Psoas muscle (tissue), 8 donors: ENCODE data around the gene KCNMA1. TPM values are rescaled to one million over a fixed set of nuclear protein-coding genes. Genes with fewer than 3 reads are reported as not detected.

Experiments used
- ATAC-seq, 4 donors: fragments of 200-7000 bp; cut with Tn5 transposase; one replicate each; pipeline ENCODE4 v1.9.1; 2020; ENCODE audit warnings: moderate library complexity in 3 of 4, mild to moderate bottlenecking in 2 of 4
- DNase-seq, 2 donors: peaks; one replicate each; pipeline ENCODE4 v3.0.0-alpha.2; 2020
- H3K27ac ChIP-seq: fragments of 200-600 bp; one replicate; pipeline ENCODE4 v1.8.0; 2022
- H3K27me3 ChIP-seq, 3 donors: fragments of 200-600 bp in 1 of 3; one replicate each; pipeline versions ENCODE4 v1.6.1 to v1.8.0; 2013 to 2022; ENCODE audit warnings: low read length in 2 of 3, mild to moderate bottlenecking in 2 of 3, moderate library complexity in 1 of 3; ENCODE audit not compliant: insufficient read depth in 3 of 3
- H3K36me3 ChIP-seq, 2 donors: fragments of 200-600 bp in 1 of 2; one replicate each; pipeline versions ENCODE4 v1.6.1 to v1.8.0; 2013 to 2022; ENCODE audit warnings: low read depth in 1 of 2, mild to moderate bottlenecking in 1 of 2, moderate library complexity in 1 of 2; ENCODE audit not compliant: insufficient read depth in 1 of 2
- H3K4me1 ChIP-seq: fragments of 200-600 bp; one replicate; pipeline ENCODE4 v1.8.0; 2022
- H3K4me3 ChIP-seq: fragments of 200-600 bp; one replicate; pipeline ENCODE4 v1.8.0; 2022; ENCODE audit warnings: mild to moderate bottlenecking
- H3K9me3 ChIP-seq: fragments of 200-600 bp; one replicate; pipeline ENCODE4 v1.8.0; 2022
- CTCF ChIP-seq: fragments of 200-600 bp; IDR thresholded peaks from one replicate; pipeline ENCODE4 v1.8.0; 2022; ENCODE audit warnings: antibody characterized with exemption
- WGBS, 3 donors: extraction: QIAGEN DNeasy Blood & Tissue Kit; methylation state at CpG; one replicate each; pipeline versions ENCODE4 v1.1.6 to v1.1.7; 2013; 5-methylcytosine and 5-hydroxymethylcytosine counted together
- intact Hi-C, 2 donors: fragments of 100-400 bp; cut with DNase I; formaldehyde crosslinking; loops; one replicate each; pipeline versions ENCODE4 v1.11.0 to v1.14.2; 2022
- polyA plus RNA-seq, 3 donors: library from polyadenylated mRNA; stranded (reverse); fragments of 200-250 nt; gene quantifications; one replicate each; pipeline ENCODE4 v1.2.3, GENCODE V29; 2013
- total RNA-seq, 4 donors: library from RNA; stranded (reverse); fragmentation: NEBNext Ultra II Directional in 2 of 4; extraction: Animal tissue kit (Norgen Biotek cat#: 25700) in 2 of 4; gene quantifications; one replicate each; pipeline versions ENCODE4 v1.2.1 to v1.2.4, GENCODE V29; 2021 to 2023
- donor health status: healthy with polysubstance abuse.
- donor health status: DM: no; HTN: no; CAD: no; lungs with moderate emphysema.
- donor health status: Bipolar disorder and iron deficiency.
- donor health status: healthy.
- donor health status: DM: yes; HTN: yes; CAD: no.
- donor health status: DM: no; HTN: no; CAD: no.
- donor health status: DM: no; HTN: no; CAD: no.
- donor health status: DM: yes; HTN: yes; CAD: no.

Gene KCNMA1
- total and polyA plus RNA-seq, 7 donors: 7.9 to 53.0 (median 41.9) TPM

GRCh38 chr10:77228559-77228958 is 409.0 kb downstream of the KCNMA1 start:
- H3K4me3 ChIP-seq: no peak overlapping the region
- intact Hi-C loops: no loop called here
- 91 to 95% (median 92%) methylated on average over 5 of the region's 5 CpGs for WGBS, 3 donors
- no peak for TF ChIP-seq CTCF
- H3K27me3 ChIP-seq: no peaks in the 10 kb centered on the region
- no peaks in the 10 kb centered on the region for H3K9me3 ChIP-seq
- H3K27ac ChIP-seq: no peak overlapping the region
- H3K4me1 ChIP-seq: peaks cover 13% of the 10 kb centered on the region
- no peaks in the 10 kb centered on the region for H3K36me3 ChIP-seq
- DNase-seq: no peak
- no peak for ATAC-seq

DNA sequence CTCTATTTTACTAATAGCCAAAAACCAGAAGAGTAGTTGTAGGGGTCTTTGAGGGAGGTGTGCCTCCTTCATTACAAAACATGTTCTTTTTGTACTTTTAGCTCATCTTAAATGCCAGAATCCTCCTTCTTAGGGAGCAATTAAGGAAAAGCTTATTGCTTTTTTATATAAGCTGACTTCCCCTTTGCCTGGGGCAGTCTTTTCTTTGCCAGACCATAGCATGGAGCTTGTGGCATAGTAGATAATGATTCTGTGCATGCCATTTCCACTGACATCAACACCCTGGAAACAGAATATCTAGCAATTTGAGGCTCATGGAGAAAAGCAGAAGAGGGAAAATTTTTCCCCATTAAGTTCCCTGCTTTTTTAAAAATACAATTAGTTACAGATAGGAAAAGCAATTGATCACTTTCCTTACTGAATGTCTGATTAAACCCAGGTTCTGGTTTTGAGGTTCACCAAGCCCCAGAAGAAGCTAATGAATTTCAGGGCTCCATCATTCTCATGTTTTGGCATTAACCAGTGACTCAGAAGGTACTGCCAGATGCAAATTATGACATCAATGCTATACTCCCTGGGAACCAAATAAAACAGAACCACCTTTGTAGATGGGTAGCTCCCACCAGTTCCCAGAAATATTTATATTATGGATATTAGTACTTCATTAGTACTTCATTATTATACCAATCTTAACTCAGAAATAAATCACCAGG is 410.6 kb downstream of the KCNMA1 start:
- H3K27ac ChIP-seq: no peak overlapping the region
- H3K36me3 ChIP-seq: no peaks in the 10 kb centered on the region
- ATAC-seq: no peak
- H3K4me3 ChIP-seq: no peak overlapping the region
- H3K4me1 ChIP-seq: peaks cover 16% of the 10 kb centered on the region
- intact Hi-C loops: no loop called here
- no peaks in the 10 kb centered on the region for H3K9me3 ChIP-seq
- DNase-seq: no peak
- no peaks in the 10 kb centered on the region for H3K27me3 ChIP-seq
- TF ChIP-seq CTCF: no peak

GRCh38 chr10:77226452-77226851 is 411.2 kb downstream of the KCNMA1 start:
- peaks cover 16% of the 10 kb centered on the region for H3K4me1 ChIP-seq
- no peak overlapping the region for H3K27ac ChIP-seq
- no peaks in the 10 kb centered on the region for H3K36me3 ChIP-seq
- no peak for TF ChIP-seq CTCF
- intact Hi-C loops: no loop called here
- H3K9me3 ChIP-seq: no peaks in the 10 kb centered on the region
- 45 to 58% (median 55%) methylated on average over 4 of the region's 4 CpGs for WGBS, 3 donors
- DNase-seq (no peak), ATAC-seq (no peak)
- no peak overlapping the region for H3K4me3 ChIP-seq
- H3K27me3 ChIP-seq: no peaks in the 10 kb centered on the region

- no peaks in the 10 kb centered on the region for H3K9me3 ChIP-seq
- H3K36me3 ChIP-seq: no peaks in the 10 kb centered on the region
- H3K4me3 ChIP-seq: no peak overlapping the region
- no peak overlapping the region for H3K27ac ChIP-seq
- H3K27me3 ChIP-seq: no peaks in the 10 kb centered on the region
- intact Hi-C loops: no loop called here
- TF ChIP-seq CTCF: no peak
- ATAC-seq: no peak
- DNase-seq: no peak
- peaks cover 16% of the 10 kb centered on the region for H3K4me1 ChIP-seq
- WGBS, 3 donors: 48 to 74% (median 63%) methylated on average over 2 of the region's 2 CpGs
Observed at GRCh38 chr10:77226020-77226419, 411.6 kb downstream of the KCNMA1 start.
